Neural cell (in vitro differentiated cells): ENCODE data around the gene PLXNA2. TPM values are rescaled to one million over a fixed set of nuclear protein-coding genes. Genes with fewer than 3 reads are reported as not detected.

Experiments used
- H2AFZ ChIP-seq: fragments of 200-600, 300-800 bp; sonication (generic), shearing (Covaris generic); 2 replicates; pipeline ENCODE4 v1.6.0; 2014; ENCODE audit warnings: low read depth, mild to moderate bottlenecking, antibody characterized with exemption, low read length, moderate library complexity
- H3F3A ChIP-seq: fragments of 200-600 bp; shearing (Covaris generic); 2 replicates; pipeline ENCODE4 v1.6.1; 2016; ENCODE audit warnings: mild to moderate bottlenecking, moderate library complexity, mixed read lengths, antibody characterized with exemption, low read length; ENCODE audit not compliant: insufficient read depth, poor library complexity, severe bottlenecking
- H3K27ac ChIP-seq: fragments of 200-600, 300-800 bp; sonication (generic), shearing (Covaris generic); 2 replicates; pipeline ENCODE4 v1.5.1; 2014; ENCODE audit warnings: mild to moderate bottlenecking, low read length, moderate library complexity
- H3K27me3 ChIP-seq: fragments of 300-800, 200-600 bp; sonication (generic), shearing (Covaris generic); 2 replicates; pipeline ENCODE4 v1.6.0; 2014; ENCODE audit warnings: mild to moderate bottlenecking, low read depth, low read length, moderate library complexity; ENCODE audit not compliant: insufficient read depth
- H3K36me3 ChIP-seq: fragments of 300-800, 200-600 bp; sonication (generic), shearing (Covaris generic); 2 replicates; pipeline ENCODE4 v1.5.1; 2014; ENCODE audit warnings: mild to moderate bottlenecking, antibody characterized with exemption, low read length, moderate library complexity; ENCODE audit not compliant: insufficient read depth
- H3K4me2 ChIP-seq: fragments of 300-800, 200-600 bp; sonication (generic), shearing (Covaris generic); 2 replicates; pipeline ENCODE4 v1.6.0; 2014; ENCODE audit warnings: mild to moderate bottlenecking, low read length
- H3K4me3 ChIP-seq: fragments of 300-800, 200-600 bp; sonication (generic), shearing (Covaris generic); 2 replicates; pipeline ENCODE4 v1.5.1; 2014; ENCODE audit warnings: mild to moderate bottlenecking, low read length, moderate library complexity
- H3K79me2 ChIP-seq: fragments of 200-600 bp; shearing (Covaris generic); replicated peaks from 2 replicates; pipeline ENCODE4 v1.6.0; 2014; ENCODE audit warnings: mild to moderate bottlenecking, low read length, moderate library complexity; ENCODE audit not compliant: insufficient read depth
- H3K9ac ChIP-seq: fragments of 300-800, 200-600 bp; sonication (generic), shearing (Covaris generic); 2 replicates; pipeline ENCODE4 v1.6.1; 2016; ENCODE audit warnings: mild to moderate bottlenecking, low read length, mixed read lengths
- H3K9me2 ChIP-seq: fragments of 200-600 bp; shearing (Covaris generic); 2 replicates; pipeline ENCODE4 v1.6.1; 2016; ENCODE audit warnings: mild to moderate bottlenecking, low read length, mixed read lengths; ENCODE audit not compliant: insufficient read depth
- H3K9me3 ChIP-seq: fragments of 200-600, 300-800 bp; sonication (generic), shearing (Covaris generic); 2 replicates; pipeline ENCODE4 v1.6.1; 2016; ENCODE audit warnings: mild to moderate bottlenecking, mixed run types, low read length, moderate library complexity, mixed read lengths
- H4K20me1 ChIP-seq: fragments of 200-600 bp; shearing (Covaris generic); 2 replicates; pipeline ENCODE4 v1.6.1; 2016; ENCODE audit warnings: mild to moderate bottlenecking, mixed run types; ENCODE audit not compliant: insufficient read depth
- CTCF ChIP-seq: fragments of 450-650 bp; IDR thresholded peaks from 2 replicates; pipeline ENCODE4 v1.5.1; 2014; ENCODE audit warnings: antibody characterized with exemption, mild to moderate bottlenecking, moderate library complexity; ENCODE audit not compliant: poor library complexity, severe bottlenecking
- EP300 ChIP-seq: fragments of 450-650 bp; conservative IDR thresholded peaks from 2 replicates; pipeline ENCODE4 v1.6.1; 2014; ENCODE audit warnings: antibody characterized with exemption, mild to moderate bottlenecking, moderate library complexity; ENCODE audit not compliant: poor library complexity, severe bottlenecking
- EZH2 ChIP-seq: fragments of 200-600, 300-800 bp; shearing (Covaris generic), sonication (generic); IDR thresholded peaks from 2 replicates; pipeline ENCODE4 v1.6.1; 2014; ENCODE audit warnings: antibody characterized with exemption, low read length, borderline replicate concordance, mild to moderate bottlenecking; ENCODE audit not compliant: insufficient read depth, poor library complexity, severe bottlenecking
- MXI1 ChIP-seq: fragments of 450-650 bp; conservative IDR thresholded peaks from 2 replicates; pipeline ENCODE4 v1.6.1; 2014; ENCODE audit warnings: antibody characterized with exemption, mild to moderate bottlenecking; ENCODE audit not compliant: poor library complexity, severe bottlenecking
- POLR2AphosphoS5 ChIP-seq: IDR thresholded peaks from 2 replicates; pipeline ENCODE4 v1.6.1; 2012
- RAD21 ChIP-seq: fragments of 450-650 bp; conservative IDR thresholded peaks from 2 replicates; pipeline ENCODE4 v1.6.1; 2014; ENCODE audit warnings: antibody characterized with exemption, mild to moderate bottlenecking, moderate library complexity
- REST ChIP-seq: IDR thresholded peaks from 2 replicates; pipeline ENCODE4 v1.6.1; 2012; ENCODE audit warnings: borderline replicate concordance
- SMC3 ChIP-seq: fragments of 450-650 bp; conservative IDR thresholded peaks from 2 replicates; pipeline ENCODE4 v1.6.1; 2014; ENCODE audit warnings: antibody characterized with exemption, mild to moderate bottlenecking, moderate library complexity; ENCODE audit not compliant: poor library complexity
- TAF1 ChIP-seq: IDR thresholded peaks from 2 replicates; pipeline ENCODE4 v1.6.1; 2012; ENCODE audit warnings: low read depth
- polyA plus RNA-seq: library from polyadenylated mRNA; depleted of rRNA; stranded (reverse); fragments of >200 nt; gene quantifications from 2 replicates; pipeline ENCODE4 v1.2.3, GENCODE V29; 2014

Gene PLXNA2
- polyA plus RNA-seq, 1 donor from 2014 or later: 30.6 TPM

- Histone ChIP-seq H3K79me2 (no peaks in the 10 kb centered on the region), H3F3A (no peaks in the 10 kb centered on the region), H4K20me1 (no peaks in the 10 kb centered on the region), H3K36me3 (peaks cover 21% of the 10 kb centered on the region), H3K9me2 (no peaks in the 10 kb centered on the region), H3K9me3 (no peaks in the 10 kb centered on the region), H3K4me3 (no peak overlapping the region), H3K27me3 (no peaks in the 10 kb centered on the region), H3K4me2 (no peak overlapping the region), H3K9ac (no peak overlapping the region), H2AFZ (no peak overlapping the region), H3K27ac (no peak overlapping the region)
- TF ChIP-seq EP300 (no peak), RAD21 (no peak), MXI1 (no peak), REST (no peak), TAF1 (no peak), POLR2AphosphoS5 (no peak), CTCF (no peak), EZH2 (no peak), SMC3 (no peak)
Observed at GRCh38 chr1:208057056-208057455, 187.1 kb downstream of the PLXNA2 start.

- Histone ChIP-seq H3K4me2 (no peak overlapping the region), H3K9ac (no peak overlapping the region), H4K20me1 (no peaks in the 10 kb centered on the region), H3F3A (no peaks in the 10 kb centered on the region), H3K9me3 (no peaks in the 10 kb centered on the region), H3K27me3 (no peaks in the 10 kb centered on the region), H3K9me2 (no peaks in the 10 kb centered on the region), H3K36me3 (peaks cover 32% of the 10 kb centered on the region), H3K79me2 (no peaks in the 10 kb centered on the region), H3K4me3 (no peak overlapping the region), H3K27ac (no peak overlapping the region), H2AFZ (no peak overlapping the region)
- TF ChIP-seq TAF1 (no peak), RAD21 (no peak), EP300 (no peak)
Observed at GRCh38 chr1:208055535-208055934, 188.6 kb downstream of the PLXNA2 start.

GRCh38 chr1:208054911-208055379 lies 189.2 kb downstream of the PLXNA2 start:
- Histone ChIP-seq H3K27me3 (no peaks in the 10 kb centered on the region), H3K79me2 (no peaks in the 10 kb centered on the region), H3K4me3 (no peak overlapping the region), H4K20me1 (no peaks in the 10 kb centered on the region), H3F3A (no peaks in the 10 kb centered on the region), H3K36me3 (peaks cover 32% of the 10 kb centered on the region), H3K9ac (no peak overlapping the region), H3K4me2 (no peak overlapping the region), H3K9me2 (no peaks in the 10 kb centered on the region), H2AFZ (no peak overlapping the region), H3K9me3 (no peaks in the 10 kb centered on the region), H3K27ac (no peak overlapping the region)
- no peak for TF ChIP-seq TAF1
